Measurements from ENCODE around the gene FAM131B. TPM values are rescaled to one million over a fixed set of nuclear protein-coding genes. Genes with fewer than 3 reads are reported as not detected.

FAM131B gene
- total and polyA plus RNA-seq, 9 of the 15 experiments (the other 6 are each of a cell fraction or from before 2014, with no cell fraction given): 0.03 to 0.04 TPM; not detected in 7

GRCh38 chr7:143331179-143331801 is 31.2 kb downstream of the FAM131B start:
- Histone ChIP-seq H3K79me2 (ENCODE audit: control insufficient read depth, insufficient read depth, low read length) (no peaks in the 10 kb centered on the region), H3K4me3 (no peak overlapping the region), H3K36me3 (ENCODE audit: control insufficient read depth, insufficient read depth, low read length) (no peaks in the 10 kb centered on the region), H2AFZ (ENCODE audit: low read depth, low read length) (no peak overlapping the region), H3K27me3 (ENCODE audit: control insufficient read depth in 2 of 2, insufficient read depth in 2 of 2, low read length in 2 of 2) (peaks cover 39 to 71% of the 10 kb centered on the region in 2 experiments), H3K9ac (ENCODE audit: insufficient read depth in 1 of 2, low read depth in 2 of 2, low read length in 2 of 2) (no peak overlapping the region), H3K9me1 (ENCODE audit: control insufficient read depth, insufficient read depth, low read length) (no peaks in the 10 kb centered on the region), H3K4me1 (replicated peaks in 1 of 2; ENCODE audit: control insufficient read depth in 2 of 2, insufficient read depth in 2 of 2, low read length in 2 of 2) (no peaks in the 10 kb centered on the region), H3K9me3 (replicated peaks; ENCODE audit: control insufficient read depth, insufficient read depth, low read depth, low read length) (no peaks in the 10 kb centered on the region), H3K27ac (ENCODE audit: extremely low read depth, low read depth, low read length) (no peak overlapping the region), H3K4me2 (ENCODE audit: insufficient read depth, low read length) (no peak overlapping the region), H4K20me1 (replicated peaks; ENCODE audit: control insufficient read depth, insufficient read depth, low read length) (no peaks in the 10 kb centered on the region)
- in situ Hi-C loops (cut with MboI) (no loop called here), intact Hi-C loops (cut with micrococcal nuclease) (no loop called here)
- TF ChIP-seq FOSL1 (tag; conservative IDR thresholded peaks at IDR 0.05): peak; percentile 76
- no peak for TF ChIP-seq ZC3H4 (CRISPR knock-in tag; IDR thresholded peaks at IDR 0.05; ENCODE audit: borderline replicate concordance)
- FAIRE-seq (no peak), ATAC-seq (no peak), DNase-seq (ENCODE audit: extremely low read depth in 1 of 4, low spot score in 3 of 4) (no peak)
- WGBS (ENCODE audit: insufficient coverage, low coverage, missing lambda C conversion rate): under 1% methylated on average over 8 of the region's 8 CpGs
- BruUV-seq (replicated peaks): no TSS peak
- ChIA-PET POLR2A (interaction anchor here (0.8 kb wide), 1 partner anchor 49 kb away, joined by 3 read pairs; no protein-coding TSS in a partner anchor), CTCF (ENCODE audit: low intra/inter-chr PET ratio) (no interaction called here)

- Histone ChIP-seq H3K9ac (ENCODE audit: insufficient read depth in 1 of 2, low read depth in 2 of 2, low read length in 2 of 2) (no peak overlapping the region), H3K36me3 (ENCODE audit: control insufficient read depth, insufficient read depth, low read length) (no peaks in the 10 kb centered on the region), H4K20me1 (replicated peaks; ENCODE audit: control insufficient read depth, insufficient read depth, low read length) (no peaks in the 10 kb centered on the region), H3K9me3 (replicated peaks; ENCODE audit: control insufficient read depth, insufficient read depth, low read depth, low read length) (no peaks in the 10 kb centered on the region), H2AFZ (ENCODE audit: low read depth, low read length) (no peak overlapping the region), H3K9me1 (ENCODE audit: control insufficient read depth, insufficient read depth, low read length) (no peaks in the 10 kb centered on the region), H3K4me1 (replicated peaks in 1 of 2; ENCODE audit: control insufficient read depth in 2 of 2, insufficient read depth in 2 of 2, low read length in 2 of 2) (no peaks in the 10 kb centered on the region), H3K4me2 (ENCODE audit: insufficient read depth, low read length) (no peak overlapping the region), H3K27me3 (ENCODE audit: control insufficient read depth in 2 of 2, insufficient read depth in 2 of 2, low read length in 2 of 2) (peaks cover 44 to 65% of the 10 kb centered on the region in 2 experiments), H3K4me3 (no peak overlapping the region), H3K27ac (ENCODE audit: extremely low read depth, low read depth, low read length) (no peak overlapping the region), H3K79me2 (ENCODE audit: control insufficient read depth, insufficient read depth, low read length) (no peaks in the 10 kb centered on the region)
- ChIA-PET POLR2A (interaction anchor here (1.2 kb wide), 1 partner anchor 26 kb away, joined by 3 read pairs; no protein-coding TSS in a partner anchor), CTCF (ENCODE audit: low intra/inter-chr PET ratio) (interaction anchor here (0.6 kb wide), 1 partner anchor 56 kb away, joined by 3 read pairs; no protein-coding TSS in a partner anchor)
- BruUV-seq (replicated peaks): no TSS peak
- ATAC-seq: peak; percentile 72
- DNase-seq (ENCODE audit: extremely low read depth in 1 of 4, low spot score in 3 of 4): no peak
- in situ Hi-C loops (cut with MboI): no loop called here
- intact Hi-C loops (cut with micrococcal nuclease): no loop called here
- no peak for FAIRE-seq
- WGBS (ENCODE audit: insufficient coverage, low coverage, missing lambda C conversion rate): 5% methylated on average over 10 of the region's 10 CpGs
- peak in 1 of 2 experiments; percentile 48; a peak in 2 of 4 replicates for TF ChIP-seq RAD21 (CRISPR knock-in tag; conservative IDR thresholded peaks at IDR 0.05 in 1 of 2, IDR thresholded peaks at IDR 0.05 in 1 of 2)
- TF ChIP-seq SRF (CRISPR knock-in tag; IDR thresholded peaks at IDR 0.05): no peak
Observed at GRCh38 chr7:143329471-143330170, 32.9 kb downstream of the FAM131B start.
